ENCODE measurements around the gene JAK3. TPM values are rescaled to one million over a fixed set of nuclear protein-coding genes. Genes with fewer than 3 reads are reported as not detected.

The JAK3 gene
- total and polyA plus RNA-seq, 2 donors (not counting 1 experiment from before 2014, with no cell fraction given), result 1.1 to 1.2 TPM

- no peaks in the 10 kb centered on the region for H3K4me1 ChIP-seq (ENCODE audit: control insufficient read depth, extremely low read depth, insufficient read depth, low read length)
- H3K9me3 ChIP-seq (ENCODE audit: control insufficient read depth, insufficient read depth, low read depth, low read length), result no peaks in the 10 kb centered on the region
- H3K36me3 ChIP-seq (ENCODE audit: control insufficient read depth, insufficient read depth, low read length), result peaks cover 25% of the 10 kb centered on the region
- H3K79me2 ChIP-seq (ENCODE audit: control insufficient read depth, insufficient read depth, low read length), result peaks cover 29% of the 10 kb centered on the region
- H3K9ac ChIP-seq (ENCODE audit: insufficient read depth, low read length), result peak overlapping the region; percentile 93
- no peaks in the 10 kb centered on the region for H3K27me3 ChIP-seq (ENCODE audit: control insufficient read depth, insufficient read depth, low read length)
- no peak for TF ChIP-seq CTCF (conservative IDR thresholded peaks at IDR 0.05 in 1 of 2, IDR thresholded peaks at IDR 0.05 in 1 of 2; ENCODE audit: low read depth in 1 of 2, low read length in 2 of 2)
- TF ChIP-seq EZH2 (IDR thresholded peaks at IDR 0.05; ENCODE audit: low read length, missing control alignments), result no peak
- H3K27ac ChIP-seq (ENCODE audit: insufficient read depth, low read length), result peak overlapping the region; percentile 88
- peak overlapping the region; percentile 92 to 100 (median 100) for H3K4me3 ChIP-seq (replicated peaks in 1 of 4; ENCODE audit: control extremely low read depth in 1 of 4, insufficient read depth in 1 of 4, low read depth in 3 of 4, low read length in 4 of 4)
- DNase-seq (ENCODE audit: low read depth in 2 of 2), result no peak
- H4K20me1 ChIP-seq (ENCODE audit: control insufficient read depth, extremely low read depth, insufficient read depth, low read length), result no peaks in the 10 kb centered on the region
- no peak overlapping the region for H2AFZ ChIP-seq (ENCODE audit: low read length)
- H3K4me2 ChIP-seq (ENCODE audit: extremely low read depth, insufficient read depth, low read length), result peak overlapping the region; percentile 92
Measured at GRCh38 chr19:17860331-17860992, 12.7 kb upstream of the JAK3 start.

- DNase-seq (ENCODE audit: low read depth in 2 of 2), result peak; percentile 100
- Histone ChIP-seq H3K27ac (ENCODE audit: insufficient read depth, low read length) (peak within 1 kb of the TSS; percentile 88), H4K20me1 (ENCODE audit: control insufficient read depth, extremely low read depth, insufficient read depth, low read length) (no peaks in the 10 kb centered on the region), H3K9me3 (ENCODE audit: control insufficient read depth, insufficient read depth, low read depth, low read length) (no peaks in the 10 kb centered on the region), H3K9ac (ENCODE audit: insufficient read depth, low read length) (peak within 1 kb of the TSS; percentile 93), H3K27me3 (ENCODE audit: control insufficient read depth, insufficient read depth, low read length) (no peaks in the 10 kb centered on the region), H3K4me1 (ENCODE audit: control insufficient read depth, extremely low read depth, insufficient read depth, low read length) (no peaks in the 10 kb centered on the region), H2AFZ (ENCODE audit: low read length) (peak within 1 kb of the TSS; percentile 60), H3K36me3 (ENCODE audit: control insufficient read depth, insufficient read depth, low read length) (peaks cover 24% of the 10 kb centered on the region), H3K4me2 (ENCODE audit: extremely low read depth, insufficient read depth, low read length) (peak within 1 kb of the TSS; percentile 92), H3K79me2 (ENCODE audit: control insufficient read depth, insufficient read depth, low read length) (peaks cover 29% of the 10 kb centered on the region), H3K4me3 (replicated peaks in 1 of 4; ENCODE audit: control extremely low read depth in 1 of 4, insufficient read depth in 1 of 4, low read depth in 3 of 4, low read length in 4 of 4) (peak within 1 kb of the TSS; percentile 92 to 100 (median 100))
- TF ChIP-seq EZH2 (IDR thresholded peaks at IDR 0.05; ENCODE audit: low read length, missing control alignments), result no peak
- peak; percentile 78 for TF ChIP-seq CTCF (conservative IDR thresholded peaks at IDR 0.05 in 1 of 2, IDR thresholded peaks at IDR 0.05 in 1 of 2; ENCODE audit: low read depth in 1 of 2, low read length in 2 of 2)
Measured at GRCh38 chr19:17859533-17860330, 11.9 kb upstream of the JAK3 start, which contains the start of gene RPL18A. Gene RPL18A, plus strand, starts transcription at chr19:17859910. Its CDS starts 47 bp downstream, at chr19:17859957.
